PC-9 (cell line): ENCODE data around the gene FOXP1. TPM values are rescaled to one million over a fixed set of nuclear protein-coding genes. Genes with fewer than 3 reads are reported as not detected.

Experiments
- BruUV-seq: library from RNA; stranded (reverse); fragments of 400-500 nt; replicated peaks from 2 replicates; lab custom pipeline; 2021; lab: Mats Ljungman, UMichigan
- CTCF ChIA-PET: fragments of 300-600 bp; sonication (Branson Sonifier 250); formaldehyde crosslinking; loops from one replicate; lab custom pipeline; 2022; ENCODE audit warnings: antibody characterized with exemption; lab: Charles Lee
- POLR2A ChIA-PET: fragments of 300-600 bp; sonication (Branson Sonifier 250); formaldehyde crosslinking; loops from one replicate; lab custom pipeline; 2022; ENCODE audit warnings: antibody characterized with exemption; ENCODE audit not compliant: unreplicated experiment; lab: Charles Lee
- DNase-seq, 2 experiments: peaks; one replicate each; pipeline versions ENCODE4 v3.0.0 to v3.0.0-alpha.2; 2015 to 2022; ENCODE audit warnings: mixed read lengths in 1 of 2
- H2AFZ ChIP-seq: fragments of 200-600 bp; sonication (generic); 2 replicates; pipeline ENCODE4 v1.8.1; 2017; ENCODE audit warnings: antibody characterized with exemption
- H3F3A ChIP-seq: fragments of 200-600 bp; sonication (generic); 2 replicates; pipeline ENCODE4 v1.8.1; 2017; ENCODE audit warnings: antibody characterized with exemption, mild to moderate bottlenecking, low read depth; ENCODE audit not compliant: insufficient read depth
- H3K27ac ChIP-seq: fragments of 200-600 bp; sonication (generic); 2 replicates; pipeline ENCODE4 v1.6.1; 2016; ENCODE audit warnings: mixed run types
- H3K27me3 ChIP-seq: fragments of 200-600 bp; sonication (generic); 2 replicates; pipeline ENCODE4 v1.6.1; 2016; ENCODE audit warnings: low read depth, mixed run types; ENCODE audit not compliant: insufficient read depth
- H3K36me3 ChIP-seq: fragments of 200-600 bp; sonication (generic); 2 replicates; pipeline ENCODE4 v1.6.1; 2016; ENCODE audit warnings: low read depth, mixed run types
- H3K4me1 ChIP-seq: fragments of 200-600 bp; sonication (generic); replicated peaks from 2 replicates; pipeline ENCODE4 v1.6.1; 2016; ENCODE audit warnings: mixed run types; ENCODE audit not compliant: insufficient read depth
- H3K4me2 ChIP-seq: fragments of 200-600 bp; sonication (generic); 2 replicates; pipeline ENCODE4 v1.6.1; 2017; ENCODE audit warnings: mixed run types
- H3K4me3 ChIP-seq: fragments of 200-600 bp; sonication (generic); 2 replicates; pipeline ENCODE4 v1.6.1; 2016; ENCODE audit warnings: mixed run types
- H3K79me2 ChIP-seq: fragments of 200-600 bp; sonication (generic); 2 replicates; pipeline ENCODE4 v1.6.1; 2017; ENCODE audit warnings: low read depth, mixed run types
- H3K9me2 ChIP-seq: fragments of 200-600 bp; sonication (generic); 2 replicates; pipeline ENCODE4 v1.8.1; 2017; ENCODE audit warnings: mild to moderate bottlenecking; ENCODE audit not compliant: insufficient read depth
- H3K9me3 ChIP-seq: fragments of 200-600 bp; sonication (generic); 2 replicates; pipeline ENCODE4 v1.8.1; 2016; ENCODE audit warnings: low read depth; ENCODE audit not compliant: insufficient read depth
- H4K20me1 ChIP-seq: fragments of 200-600 bp; sonication (generic); 2 replicates; pipeline ENCODE4 v1.8.1; 2017; ENCODE audit not compliant: insufficient read depth
- EZH2 ChIP-seq: fragments of 200-600 bp; sonication (generic); IDR thresholded peaks from 2 replicates; pipeline ENCODE4 v1.8.0; 2017; ENCODE audit warnings: antibody characterized with exemption, low read depth
- intact Hi-C: fragments of 100-400 bp; cut with micrococcal nuclease; formaldehyde crosslinking; loops from one replicate; pipeline ENCODE4 v1.10.0; 2022; ENCODE audit not compliant: unreplicated experiment
- total RNA-seq: library from RNA; stranded (reverse); gene quantifications from 2 replicates; pipeline ENCODE4 v1.2.3, GENCODE V29; 2021
- TF ChIP-seq, protein P1 (sequence below): fragments of 200-600 bp; sonication (generic); conservative IDR thresholded peaks from 2 replicates; pipeline ENCODE4 v1.6.1; 2017; ENCODE audit warnings: mixed run types, antibody characterized with exemption, mild to moderate bottlenecking, moderate library complexity

The FOXP1 gene
- total RNA-seq, 1 experiment from 2014 or later = 33.3 TPM

DNA sequence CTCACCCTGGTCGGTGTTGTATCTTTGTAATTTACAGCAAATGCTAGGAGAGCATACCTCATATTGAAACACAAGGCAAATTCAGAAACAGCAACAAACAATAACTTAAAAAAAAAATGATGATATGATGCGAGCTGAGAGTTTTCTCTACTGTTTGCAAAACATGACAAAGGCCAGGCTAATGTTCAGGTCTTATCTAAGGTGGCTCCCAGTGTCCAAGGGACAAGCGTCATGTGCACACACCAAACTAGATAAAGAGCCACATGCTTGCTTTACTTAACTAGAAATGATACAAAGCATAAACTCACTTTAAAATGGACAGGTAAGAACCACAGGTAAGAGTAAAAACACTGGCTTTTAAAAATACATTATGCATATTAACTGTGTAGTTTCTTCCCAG lies 375.9 kb downstream of the FOXP1 start:
- Histone ChIP-seq H3K27me3 (no peaks in the 10 kb centered on the region), H3K9me3 (no peaks in the 10 kb centered on the region), H3K9me2 (no peaks in the 10 kb centered on the region), H3K79me2 (no peaks in the 10 kb centered on the region), H3K4me3 (no peak overlapping the region), H3K36me3 (no peaks in the 10 kb centered on the region), H2AFZ (no peak overlapping the region), H3K27ac (no peak overlapping the region), H4K20me1 (no peaks in the 10 kb centered on the region), H3F3A (no peaks in the 10 kb centered on the region), H3K4me1 (peaks cover 14% of the 10 kb centered on the region), H3K4me2 (no peak overlapping the region)
- no peak for TF ChIP-seq EZH2
- TF ChIP-seq, protein P1, sequence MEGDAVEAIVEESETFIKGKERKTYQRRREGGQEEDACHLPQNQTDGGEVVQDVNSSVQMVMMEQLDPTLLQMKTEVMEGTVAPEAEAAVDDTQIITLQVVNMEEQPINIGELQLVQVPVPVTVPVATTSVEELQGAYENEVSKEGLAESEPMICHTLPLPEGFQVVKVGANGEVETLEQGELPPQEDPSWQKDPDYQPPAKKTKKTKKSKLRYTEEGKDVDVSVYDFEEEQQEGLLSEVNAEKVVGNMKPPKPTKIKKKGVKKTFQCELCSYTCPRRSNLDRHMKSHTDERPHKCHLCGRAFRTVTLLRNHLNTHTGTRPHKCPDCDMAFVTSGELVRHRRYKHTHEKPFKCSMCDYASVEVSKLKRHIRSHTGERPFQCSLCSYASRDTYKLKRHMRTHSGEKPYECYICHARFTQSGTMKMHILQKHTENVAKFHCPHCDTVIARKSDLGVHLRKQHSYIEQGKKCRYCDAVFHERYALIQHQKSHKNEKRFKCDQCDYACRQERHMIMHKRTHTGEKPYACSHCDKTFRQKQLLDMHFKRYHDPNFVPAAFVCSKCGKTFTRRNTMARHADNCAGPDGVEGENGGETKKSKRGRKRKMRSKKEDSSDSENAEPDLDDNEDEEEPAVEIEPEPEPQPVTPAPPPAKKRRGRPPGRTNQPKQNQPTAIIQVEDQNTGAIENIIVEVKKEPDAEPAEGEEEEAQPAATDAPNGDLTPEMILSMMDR = no peak
- POLR2A ChIA-PET = no interaction called here
- intact Hi-C loops = loop anchor here (10.0 kb wide), 1 partner anchor 377 kb away; the partner anchor contains the start of gene FOXP1
- DNase-seq = no peak
- BruUV-seq = no TSS peak
- CTCF ChIA-PET = no interaction called here

DNA sequence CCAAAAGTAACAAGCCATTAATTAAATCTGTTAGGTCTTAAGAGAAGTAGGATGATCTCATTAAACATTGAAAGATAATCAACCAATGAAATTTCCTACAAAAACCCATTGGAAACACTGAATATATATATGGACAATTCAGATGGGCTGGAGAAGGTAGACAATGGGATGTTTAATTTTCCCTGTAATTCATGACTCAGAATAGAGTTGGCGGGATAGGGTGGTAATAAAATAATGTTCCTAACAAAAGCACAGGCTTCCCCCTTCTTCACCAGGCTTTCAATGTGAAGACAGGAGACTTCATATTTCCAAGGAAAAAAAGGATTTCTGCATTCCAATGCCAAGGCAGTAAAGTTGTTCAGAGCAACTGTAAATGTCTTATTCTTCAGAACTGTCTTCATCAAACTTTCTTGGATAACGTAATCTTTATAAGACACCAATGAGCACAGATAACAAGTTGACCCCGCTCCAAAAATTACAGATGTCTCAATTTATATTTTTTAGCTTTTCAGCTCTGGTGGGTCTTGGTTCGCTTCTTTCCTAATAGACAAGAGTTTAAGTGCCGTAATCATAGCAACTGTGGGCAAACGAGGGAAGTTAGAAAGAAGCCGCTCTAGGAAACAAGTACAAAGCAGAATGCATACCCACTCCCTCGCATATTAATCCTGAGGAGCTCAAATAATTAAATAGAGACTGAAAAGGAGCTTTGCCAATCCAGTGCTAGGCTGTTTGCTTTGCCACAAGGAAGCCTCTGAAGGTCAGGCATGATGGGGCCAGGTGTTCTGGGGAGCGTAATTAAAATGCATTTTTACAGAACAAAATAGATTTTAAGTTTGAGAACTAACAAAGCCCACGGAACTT lies 377.0 kb downstream of the FOXP1 start:
- no peaks in the 10 kb centered on the region for H3K9me2 ChIP-seq
- peaks cover 14% of the 10 kb centered on the region for H3K4me1 ChIP-seq
- no peak overlapping the region for H3K27ac ChIP-seq
- H3F3A ChIP-seq = no peaks in the 10 kb centered on the region
- H3K79me2 ChIP-seq = no peaks in the 10 kb centered on the region
- no peaks in the 10 kb centered on the region for H3K27me3 ChIP-seq
- no peak for DNase-seq
- H3K36me3 ChIP-seq = no peaks in the 10 kb centered on the region
- ChIA-PET POLR2A (no interaction called here), CTCF (no interaction called here)
- TF ChIP-seq, protein P1 = no peak
- no peak for TF ChIP-seq EZH2
- no peaks in the 10 kb centered on the region for H4K20me1 ChIP-seq
- H3K9me3 ChIP-seq = no peaks in the 10 kb centered on the region
- no peak overlapping the region for H3K4me2 ChIP-seq
- H2AFZ ChIP-seq = no peak overlapping the region
- no peak overlapping the region for H3K4me3 ChIP-seq
- intact Hi-C loops = loop anchor here (10.0 kb wide), 1 partner anchor 378 kb away; the partner anchor contains the start of gene FOXP1
- BruUV-seq = no TSS peak

DNA sequence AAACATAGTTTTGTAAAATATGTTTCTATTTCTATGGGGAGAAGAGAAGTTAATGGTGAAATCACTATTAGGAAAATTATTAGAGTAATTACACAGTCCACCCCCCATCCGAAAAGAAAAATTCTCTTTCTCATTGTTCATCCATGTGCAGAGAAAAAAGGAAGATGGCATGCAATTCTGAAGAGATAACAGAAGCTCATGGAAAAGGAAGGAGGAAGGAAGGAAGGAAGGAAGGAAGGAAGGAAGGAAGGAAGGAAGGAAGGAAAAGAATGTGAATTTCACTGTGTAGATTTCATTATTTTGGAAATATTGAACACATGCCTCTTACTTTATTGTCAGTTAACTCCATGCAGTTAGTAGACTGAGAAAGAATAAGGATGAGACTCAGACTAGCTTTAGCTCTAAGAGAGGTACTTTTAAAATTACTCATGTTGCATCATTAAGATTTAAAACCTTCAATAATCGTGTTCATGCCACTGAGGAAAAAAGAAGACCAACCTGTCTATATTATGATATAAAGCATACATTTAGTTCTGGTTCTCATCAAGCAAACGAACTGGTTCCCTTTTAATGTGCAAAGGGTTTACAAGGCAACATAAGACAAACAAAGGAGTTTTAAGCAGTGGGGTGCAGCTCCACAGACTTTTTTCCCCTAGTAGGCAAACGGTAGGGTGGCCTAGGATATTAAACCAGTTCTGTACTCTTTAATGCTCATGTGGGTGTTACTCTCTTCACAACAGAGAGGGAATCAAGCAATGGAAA lies 379.6 kb downstream of the FOXP1 start:
- Histone ChIP-seq H3F3A (no peaks in the 10 kb centered on the region), H3K4me2 (no peak overlapping the region), H3K36me3 (no peaks in the 10 kb centered on the region), H3K9me2 (no peaks in the 10 kb centered on the region), H3K4me3 (no peak overlapping the region), H4K20me1 (no peaks in the 10 kb centered on the region), H2AFZ (no peak overlapping the region), H3K9me3 (no peaks in the 10 kb centered on the region), H3K4me1 (peaks cover 9% of the 10 kb centered on the region), H3K27me3 (no peaks in the 10 kb centered on the region), H3K79me2 (no peaks in the 10 kb centered on the region), H3K27ac (no peak overlapping the region)
- no peak for TF ChIP-seq EZH2
- TF ChIP-seq, protein P1 = no peak
- DNase-seq = no peak
- no TSS peak for BruUV-seq
- ChIA-PET CTCF (no interaction called here), POLR2A (no interaction called here)
- intact Hi-C loops = loop anchor here (10.0 kb wide), 1 partner anchor 381 kb away; the partner anchor contains the start of gene FOXP1
